Hepatocyte (in vitro differentiated cells): ENCODE data around the gene RASAL2.

ENCODE experiments used
- EZH2 ChIP-seq: fragments of 200-600 bp; sonication (generic); IDR thresholded peaks from 2 replicates; pipeline ENCODE4 v1.6.1; 2016; ENCODE audit warnings: antibody characterized with exemption, mild to moderate bottlenecking, borderline replicate concordance
- TF ChIP-seq, protein P1 (sequence below): fragments of 200-600 bp; sonication (generic); IDR thresholded peaks from 2 replicates; pipeline ENCODE4 v1.5.1; 2016; ENCODE audit warnings: antibody characterized with exemption, mild to moderate bottlenecking; ENCODE audit not compliant: poor library complexity

DNA sequence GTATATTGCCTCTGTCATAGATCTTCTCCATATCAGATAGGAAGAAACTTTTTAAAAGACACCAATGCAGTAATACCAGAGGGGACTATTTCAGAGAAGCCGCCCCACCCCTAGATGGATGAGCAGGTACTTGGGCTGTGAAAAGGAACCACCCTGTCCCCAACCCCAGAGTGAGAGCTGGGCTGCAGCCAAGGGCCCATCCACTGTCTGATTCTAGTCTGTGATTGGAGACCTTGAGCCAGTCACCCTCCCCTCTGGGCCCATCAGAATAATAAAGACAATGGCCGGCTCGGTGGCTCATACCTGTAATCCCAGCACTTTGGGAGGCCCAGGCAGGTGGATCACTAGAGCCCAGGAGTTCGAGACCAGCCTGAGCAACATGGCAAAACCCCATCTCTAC, 397.8 kb downstream of the RASAL2 start:
- TF ChIP-seq, protein P1, sequence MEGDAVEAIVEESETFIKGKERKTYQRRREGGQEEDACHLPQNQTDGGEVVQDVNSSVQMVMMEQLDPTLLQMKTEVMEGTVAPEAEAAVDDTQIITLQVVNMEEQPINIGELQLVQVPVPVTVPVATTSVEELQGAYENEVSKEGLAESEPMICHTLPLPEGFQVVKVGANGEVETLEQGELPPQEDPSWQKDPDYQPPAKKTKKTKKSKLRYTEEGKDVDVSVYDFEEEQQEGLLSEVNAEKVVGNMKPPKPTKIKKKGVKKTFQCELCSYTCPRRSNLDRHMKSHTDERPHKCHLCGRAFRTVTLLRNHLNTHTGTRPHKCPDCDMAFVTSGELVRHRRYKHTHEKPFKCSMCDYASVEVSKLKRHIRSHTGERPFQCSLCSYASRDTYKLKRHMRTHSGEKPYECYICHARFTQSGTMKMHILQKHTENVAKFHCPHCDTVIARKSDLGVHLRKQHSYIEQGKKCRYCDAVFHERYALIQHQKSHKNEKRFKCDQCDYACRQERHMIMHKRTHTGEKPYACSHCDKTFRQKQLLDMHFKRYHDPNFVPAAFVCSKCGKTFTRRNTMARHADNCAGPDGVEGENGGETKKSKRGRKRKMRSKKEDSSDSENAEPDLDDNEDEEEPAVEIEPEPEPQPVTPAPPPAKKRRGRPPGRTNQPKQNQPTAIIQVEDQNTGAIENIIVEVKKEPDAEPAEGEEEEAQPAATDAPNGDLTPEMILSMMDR: no peak
- no peak for TF ChIP-seq EZH2
